GM18867 (cell line): ENCODE data around the gene NCKAP5L.

Source experiments
- ATAC-seq: cut with Tn5 transposase; IDR thresholded peaks from one replicate; pipeline ENCODE4 v1.9.1; 2021; ENCODE audit warnings: mild to moderate bottlenecking, moderate library complexity; ENCODE audit not compliant: unreplicated experiment

The NCKAP5L gene

GRCh38 chr12:49825971-49826421 lies 2.2 kb downstream of the NCKAP5L start:
- no peak for ATAC-seq

- ATAC-seq: no peak
Observed at GRCh38 chr12:49825360-49825970, 2.7 kb downstream of the NCKAP5L start.

- no peak for ATAC-seq
Observed at GRCh38 chr12:49824895-49825294, 3.3 kb downstream of the NCKAP5L start.

DNA sequence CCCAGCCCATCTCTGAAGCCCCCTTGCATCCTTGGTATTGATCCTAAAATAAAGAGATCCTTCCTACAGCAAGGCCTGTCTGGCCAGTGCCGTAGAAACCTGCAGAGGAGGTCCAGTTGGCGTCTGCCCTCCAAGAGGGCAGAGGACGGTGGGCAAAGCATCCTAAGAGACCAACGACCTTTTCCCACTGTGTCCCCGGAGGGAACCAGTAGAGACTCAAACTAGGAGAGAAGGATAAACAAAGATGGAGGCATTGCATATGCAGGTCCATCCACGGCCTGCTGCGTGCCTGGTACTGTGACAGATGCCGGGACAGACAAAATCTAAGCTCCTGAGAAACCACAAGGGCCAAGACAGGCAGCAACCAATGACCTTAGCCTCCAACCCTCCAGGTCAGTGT lies 3.8 kb downstream of the NCKAP5L start:
- no peak for ATAC-seq

DNA sequence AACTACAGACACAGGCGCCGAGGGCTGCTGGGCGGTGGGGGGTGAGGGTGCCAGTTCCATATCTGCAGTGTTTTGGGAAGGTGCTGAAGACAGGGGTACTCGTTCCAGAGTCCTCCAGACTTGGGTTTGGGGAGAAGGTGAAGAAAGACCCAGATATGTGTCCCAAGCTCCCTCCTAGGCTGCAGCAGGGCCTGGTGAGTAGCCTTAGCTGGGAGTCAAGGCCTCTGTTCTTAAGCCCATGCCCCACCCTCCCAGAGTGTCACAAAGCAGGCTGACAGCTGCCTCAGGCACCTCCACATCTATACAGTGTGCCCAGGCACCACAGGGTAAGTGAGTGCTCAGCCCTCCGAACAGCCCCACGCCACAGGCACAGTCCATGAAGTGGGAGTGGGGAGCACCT lies 4.3 kb downstream of the NCKAP5L start:
- ATAC-seq: no peak

GRCh38 chr12:49823350-49823749 lies 4.9 kb downstream of the NCKAP5L start:
- ATAC-seq: no peak

- no peak for ATAC-seq
Observed at GRCh38 chr12:49821373-49822287, 6.6 kb downstream of the NCKAP5L start.

- no peak for ATAC-seq
Observed at GRCh38 chr12:49819786-49820185, 8.4 kb downstream of the NCKAP5L start.

DNA sequence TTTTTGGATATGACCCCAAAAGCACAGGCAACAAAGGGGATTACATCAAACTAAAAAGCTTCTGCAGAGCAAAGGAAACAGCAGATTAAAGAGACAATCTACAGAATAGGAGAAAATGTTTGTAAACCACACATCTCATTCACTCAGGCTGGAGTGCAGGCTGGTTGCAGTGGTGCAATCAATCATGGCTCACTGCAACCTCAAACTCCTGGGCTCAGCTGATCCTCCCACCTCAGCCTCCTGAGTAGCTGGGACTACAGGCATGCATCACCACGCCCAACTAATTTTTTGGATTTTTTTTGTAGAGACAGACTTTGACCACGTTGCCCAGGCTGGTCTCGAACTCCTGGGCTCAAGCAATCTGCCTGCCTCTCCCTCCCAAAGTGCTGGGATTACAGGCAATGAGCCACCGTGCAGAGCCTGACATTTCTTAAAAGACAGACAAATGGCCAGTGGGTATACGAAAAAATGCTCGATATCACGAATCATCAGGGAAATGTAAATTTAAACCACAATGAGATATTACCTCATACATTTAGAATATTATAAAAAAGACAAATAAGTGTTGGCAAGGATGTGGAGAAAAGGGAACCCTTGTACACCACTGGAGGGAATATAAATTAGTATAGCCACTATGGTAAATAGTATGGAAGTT lies 9.8 kb downstream of the NCKAP5L start:
- no peak for ATAC-seq

DNA sequence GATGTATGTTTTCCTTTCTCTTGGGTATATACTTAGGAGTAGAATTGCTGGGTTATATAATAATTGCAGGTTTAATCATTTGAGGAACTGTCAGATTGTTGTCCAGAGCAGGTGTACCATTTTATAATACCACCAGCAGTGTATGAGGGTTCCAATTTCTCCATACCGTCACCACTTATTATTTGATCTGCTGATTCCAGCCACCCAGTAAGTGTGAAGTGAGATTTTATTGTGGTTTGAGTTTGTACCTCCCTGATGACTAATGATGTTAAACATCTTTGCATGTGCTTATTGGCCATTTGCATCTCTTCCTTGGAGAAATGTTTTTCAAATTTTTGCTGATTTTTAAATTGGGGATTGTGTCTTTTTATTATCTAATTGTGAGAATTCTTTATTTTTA lies 15.1 kb downstream of the NCKAP5L start:
- ATAC-seq: no peak

- no peak for ATAC-seq
Observed at GRCh38 chr12:49811961-49812401, 16.2 kb downstream of the NCKAP5L start.

GRCh38 chr12:49811136-49811535 lies 17.1 kb downstream of the NCKAP5L start:
- ATAC-seq: no peak

DNA sequence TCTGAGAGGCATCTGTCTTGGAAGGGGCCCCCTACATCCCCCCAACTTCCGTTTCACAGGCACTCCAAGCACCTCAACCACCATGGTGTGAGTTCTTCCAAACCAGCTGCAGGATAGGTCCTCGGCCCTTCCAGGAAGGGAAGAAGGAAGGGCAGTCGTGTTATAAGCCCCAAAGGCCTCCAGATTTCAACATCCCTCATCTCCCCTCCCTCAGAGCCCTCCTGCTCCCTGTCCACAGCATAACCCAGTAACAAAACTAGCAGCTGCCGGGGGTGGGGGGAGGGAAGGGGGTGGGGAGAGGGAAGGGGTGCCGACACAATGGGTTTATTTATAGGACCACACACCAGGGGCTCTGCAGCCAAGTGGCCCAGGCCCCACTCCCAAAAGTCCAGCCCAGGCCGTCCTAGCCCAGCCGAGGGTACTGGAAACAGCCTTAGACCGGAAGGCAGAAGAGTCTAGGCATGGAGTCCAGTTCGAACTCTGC lies 18.3 kb downstream of the NCKAP5L start:
- no peak for ATAC-seq

- no peak for ATAC-seq
Observed at GRCh38 chr12:49809381-49809905, 18.8 kb downstream of the NCKAP5L start.

GRCh38 chr12:49808686-49809380 lies 19.4 kb downstream of the NCKAP5L start:
- no peak for ATAC-seq

- no peak for ATAC-seq
Observed at GRCh38 chr12:49807991-49808580, 20.1 kb downstream of the NCKAP5L start.

GRCh38 chr12:49806877-49807276 lies 21.3 kb downstream of the NCKAP5L start:
- ATAC-seq: no peak

- no peak for ATAC-seq
Observed at GRCh38 chr12:49806321-49806813, 21.8 kb downstream of the NCKAP5L start.

GRCh38 chr12:49805409-49805808 lies 22.8 kb downstream of the NCKAP5L start:
- ATAC-seq: no peak

DNA sequence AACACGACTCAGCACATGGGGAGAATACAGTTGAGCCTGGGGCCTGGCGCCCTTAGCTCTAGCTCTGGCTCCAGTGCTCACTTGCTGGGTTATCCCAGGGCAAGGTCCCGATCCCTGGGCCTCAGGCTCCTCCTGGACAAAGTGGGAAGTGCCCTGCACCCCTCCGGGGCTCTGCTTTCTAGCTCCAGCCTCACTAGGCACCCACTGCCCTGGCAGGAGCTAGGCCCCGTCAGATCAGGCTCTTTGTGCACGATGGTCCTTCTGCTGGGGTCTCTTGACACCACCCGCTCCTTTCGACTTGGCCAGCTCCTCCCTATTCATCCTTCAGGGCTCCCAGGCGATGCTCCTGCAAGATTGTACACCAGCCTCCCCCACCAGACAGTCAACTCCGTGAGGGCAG lies 23.4 kb downstream of the NCKAP5L start:
- no peak for ATAC-seq
